Hepatocyte (in vitro differentiated cells): ENCODE data around the gene PMF1. TPM values are rescaled to one million over a fixed set of nuclear protein-coding genes. Genes with fewer than 3 reads are reported as not detected.

Experiments used
- DNase-seq: peaks from one replicate; pipeline ENCODE4 v3.0.0-alpha.2; 2016; ENCODE audit warnings: low spot score
- H2AFZ ChIP-seq: fragments of 200-600 bp; sonication (generic); 2 replicates; pipeline ENCODE4 v1.6.0; 2016; ENCODE audit warnings: antibody characterized with exemption, mild to moderate bottlenecking
- H3K27ac ChIP-seq: fragments of 200-600 bp; sonication (generic); 2 replicates; pipeline ENCODE4 v1.5.1; 2016; ENCODE audit warnings: mild to moderate bottlenecking
- H3K27me3 ChIP-seq: fragments of 200-600 bp; sonication (generic); 2 replicates; pipeline ENCODE4 v1.6.1; 2016
- H3K36me3 ChIP-seq: fragments of 200-600 bp; sonication (generic); replicated peaks from 2 replicates; pipeline ENCODE4 v1.5.1; 2016; ENCODE audit warnings: low read depth; ENCODE audit not compliant: insufficient read depth
- H3K4me1 ChIP-seq: fragments of 200-600 bp; sonication (generic); 2 replicates; pipeline ENCODE4 v1.5.1; 2016; ENCODE audit warnings: mild to moderate bottlenecking, moderate library complexity; ENCODE audit not compliant: insufficient read depth
- H3K4me2 ChIP-seq: fragments of 200-600 bp; sonication (generic); 2 replicates; pipeline ENCODE4 v1.6.0; 2016
- H3K4me3 ChIP-seq: fragments of 200-600 bp; sonication (generic); 2 replicates; pipeline ENCODE4 v1.5.1; 2016; ENCODE audit warnings: mild to moderate bottlenecking
- H3K79me2 ChIP-seq: fragments of 200-600 bp; sonication (generic); 2 replicates; pipeline ENCODE4 v1.6.0; 2017; ENCODE audit warnings: mild to moderate bottlenecking
- H3K9me2 ChIP-seq: fragments of 200-600 bp; sonication (generic); replicated peaks from 2 replicates; pipeline ENCODE4 v1.6.0; 2017; ENCODE audit warnings: mild to moderate bottlenecking; ENCODE audit not compliant: insufficient read depth
- H3K9me3 ChIP-seq: fragments of 200-600 bp; sonication (generic); 2 replicates; pipeline ENCODE4 v1.5.1; 2016; ENCODE audit warnings: low read depth, mild to moderate bottlenecking
- H4K20me1 ChIP-seq: fragments of 200-600 bp; sonication (generic); 2 replicates; pipeline ENCODE4 v1.6.0; 2016; ENCODE audit warnings: mild to moderate bottlenecking; ENCODE audit not compliant: insufficient read depth, poor library complexity, severe bottlenecking
- EZH2 ChIP-seq: fragments of 200-600 bp; sonication (generic); IDR thresholded peaks from 2 replicates; pipeline ENCODE4 v1.6.1; 2016; ENCODE audit warnings: antibody characterized with exemption, mild to moderate bottlenecking, borderline replicate concordance
- EZH2phosphoT487 ChIP-seq: fragments of 200-600 bp; sonication (generic); IDR thresholded peaks from one replicate; pipeline ENCODE4 v1.6.1; 2018; ENCODE audit warnings: antibody characterized with exemption, mild to moderate bottlenecking, low read depth, moderate library complexity; ENCODE audit not compliant: unreplicated experiment, severe bottlenecking
- WGBS: methylation state at CpG from one replicate; pipeline ENCODE4 v1.1.6; 2016; ENCODE audit warnings: low lambda C conversion rate; ENCODE audit errors: missing lambda C conversion rate; 5-methylcytosine and 5-hydroxymethylcytosine counted together
- polyA plus RNA-seq: library from polyadenylated mRNA; unstranded; fragments of >200 nt; fragmentation: Nextera tagmentation; extraction: Ambion mirVana; gene quantifications from 2 replicates; pipeline ENCODE4 v1.2.1, GENCODE V29; 2016
- total RNA-seq: library from RNA; depleted of rRNA; stranded (reverse); fragments of >200 nt; gene quantifications from 2 replicates; pipeline ENCODE4 v1.2.3, GENCODE V29; 2014
- TF ChIP-seq, protein P1 (sequence below): fragments of 200-600 bp; sonication (generic); IDR thresholded peaks from 2 replicates; pipeline ENCODE4 v1.5.1; 2016; ENCODE audit warnings: antibody characterized with exemption, mild to moderate bottlenecking; ENCODE audit not compliant: poor library complexity

The PMF1 gene
- total and polyA plus RNA-seq, 2 experiments from 2014 or later = 60.7 to 77.1 TPM

DNA sequence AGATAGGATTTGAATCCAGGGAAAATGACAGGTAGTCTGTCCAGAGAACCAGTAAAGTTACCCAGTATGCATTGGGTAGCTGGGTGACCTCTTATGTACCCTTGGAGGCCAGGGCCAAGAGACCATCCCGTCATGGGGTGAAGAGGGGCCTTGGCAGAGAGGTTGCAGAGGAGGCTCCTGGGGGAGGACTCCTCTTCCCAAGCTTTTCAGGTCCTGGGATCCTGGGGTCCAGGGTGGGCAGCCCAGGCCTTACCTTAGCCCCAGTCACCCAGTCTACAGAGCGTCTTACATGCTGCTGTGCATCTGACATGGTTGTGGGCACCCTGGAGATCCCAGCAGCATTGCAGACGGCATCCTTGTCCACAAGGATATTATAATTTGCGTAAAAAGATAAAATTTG lies 14.0 kb downstream of the PMF1 start:
- no peaks in the 10 kb centered on the region for H4K20me1 ChIP-seq
- no peak overlapping the region for H3K4me3 ChIP-seq
- H3K27ac ChIP-seq = no peak overlapping the region
- no peak overlapping the region for H3K4me2 ChIP-seq
- no peaks in the 10 kb centered on the region for H3K4me1 ChIP-seq
- DNase-seq = no peak
- H3K27me3 ChIP-seq = no peaks in the 10 kb centered on the region
- H3K36me3 ChIP-seq = no peaks in the 10 kb centered on the region
- WGBS = 95% methylated on average over 4 of the region's 4 CpGs
- H3K9me2 ChIP-seq = no peaks in the 10 kb centered on the region
- TF ChIP-seq EZH2phosphoT487 = no peak
- TF ChIP-seq EZH2 = no peak
- TF ChIP-seq, protein P1, sequence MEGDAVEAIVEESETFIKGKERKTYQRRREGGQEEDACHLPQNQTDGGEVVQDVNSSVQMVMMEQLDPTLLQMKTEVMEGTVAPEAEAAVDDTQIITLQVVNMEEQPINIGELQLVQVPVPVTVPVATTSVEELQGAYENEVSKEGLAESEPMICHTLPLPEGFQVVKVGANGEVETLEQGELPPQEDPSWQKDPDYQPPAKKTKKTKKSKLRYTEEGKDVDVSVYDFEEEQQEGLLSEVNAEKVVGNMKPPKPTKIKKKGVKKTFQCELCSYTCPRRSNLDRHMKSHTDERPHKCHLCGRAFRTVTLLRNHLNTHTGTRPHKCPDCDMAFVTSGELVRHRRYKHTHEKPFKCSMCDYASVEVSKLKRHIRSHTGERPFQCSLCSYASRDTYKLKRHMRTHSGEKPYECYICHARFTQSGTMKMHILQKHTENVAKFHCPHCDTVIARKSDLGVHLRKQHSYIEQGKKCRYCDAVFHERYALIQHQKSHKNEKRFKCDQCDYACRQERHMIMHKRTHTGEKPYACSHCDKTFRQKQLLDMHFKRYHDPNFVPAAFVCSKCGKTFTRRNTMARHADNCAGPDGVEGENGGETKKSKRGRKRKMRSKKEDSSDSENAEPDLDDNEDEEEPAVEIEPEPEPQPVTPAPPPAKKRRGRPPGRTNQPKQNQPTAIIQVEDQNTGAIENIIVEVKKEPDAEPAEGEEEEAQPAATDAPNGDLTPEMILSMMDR = no peak
- H3K9me3 ChIP-seq = no peaks in the 10 kb centered on the region
- peaks cover 3% of the 10 kb centered on the region for H3K79me2 ChIP-seq
- H2AFZ ChIP-seq = no peak overlapping the region

GRCh38 chr1:156228501-156228900 lies 15.7 kb downstream of the PMF1 start:
- DNase-seq = no peak
- Histone ChIP-seq H2AFZ (no peak overlapping the region), H3K27me3 (no peaks in the 10 kb centered on the region), H3K27ac (no peak overlapping the region), H4K20me1 (no peaks in the 10 kb centered on the region), H3K9me2 (no peaks in the 10 kb centered on the region), H3K36me3 (no peaks in the 10 kb centered on the region), H3K4me2 (no peak overlapping the region), H3K79me2 (peaks cover 3% of the 10 kb centered on the region), H3K9me3 (no peaks in the 10 kb centered on the region), H3K4me3 (no peak overlapping the region), H3K4me1 (no peaks in the 10 kb centered on the region)
- TF ChIP-seq, protein P1 = no peak
- no peak for TF ChIP-seq EZH2
- no peak for TF ChIP-seq EZH2phosphoT487
- 91% methylated on average over 7 of the region's 7 CpGs for WGBS

DNA sequence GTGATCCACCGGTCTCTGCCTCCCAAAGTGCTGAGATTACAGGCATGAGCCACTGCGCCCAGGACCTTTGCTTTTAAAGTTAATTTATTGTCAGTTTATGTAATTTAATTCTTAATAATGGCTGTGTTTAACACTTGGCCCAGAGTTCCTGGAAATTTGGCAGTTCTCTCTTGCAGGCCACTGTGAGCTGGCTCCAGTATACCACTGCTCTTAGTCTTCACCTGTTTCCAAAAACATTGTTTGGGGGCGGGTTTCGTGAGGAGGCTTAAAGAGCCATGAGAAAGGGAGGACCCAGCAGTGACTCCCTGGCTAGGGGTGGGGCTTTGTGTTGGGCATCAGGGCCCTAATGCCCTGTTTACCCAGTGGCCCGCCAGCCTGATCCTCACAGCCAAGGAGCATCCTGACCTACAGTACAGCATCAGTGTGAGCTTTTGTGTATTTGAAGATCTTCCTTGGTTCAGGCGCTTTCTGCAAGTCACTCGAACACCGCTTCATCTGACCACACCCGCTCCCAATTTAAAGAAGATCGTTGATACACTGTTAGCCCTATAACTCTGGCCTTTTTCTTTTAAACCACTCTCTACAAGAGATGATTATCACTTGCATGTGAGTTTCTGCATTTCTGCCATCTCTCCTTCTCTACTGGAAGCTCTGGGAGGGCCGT lies 17.1 kb downstream of the PMF1 start:
- TF ChIP-seq EZH2phosphoT487 (no peak), EZH2 (no peak)
- TF ChIP-seq, protein P1 = no peak
- Histone ChIP-seq H2AFZ (no peak overlapping the region), H3K4me1 (no peaks in the 10 kb centered on the region), H3K4me2 (no peak overlapping the region), H3K9me3 (no peaks in the 10 kb centered on the region), H4K20me1 (no peaks in the 10 kb centered on the region), H3K36me3 (no peaks in the 10 kb centered on the region), H3K4me3 (no peak overlapping the region), H3K27me3 (no peaks in the 10 kb centered on the region), H3K27ac (no peak overlapping the region), H3K79me2 (peaks cover 3% of the 10 kb centered on the region), H3K9me2 (no peaks in the 10 kb centered on the region)
- DNase-seq = no peak
- 94% methylated on average over 11 of the region's 11 CpGs for WGBS

GRCh38 chr1:156230473-156230837 lies 17.6 kb downstream of the PMF1 start:
- H2AFZ ChIP-seq = no peak overlapping the region
- 88% methylated on average over 1 of the region's 1 CpG for WGBS
- no peaks in the 10 kb centered on the region for H3K9me2 ChIP-seq
- no peak overlapping the region for H3K4me2 ChIP-seq
- no peak for TF ChIP-seq EZH2
- TF ChIP-seq, protein P1 = no peak
- TF ChIP-seq EZH2phosphoT487 = no peak
- no peaks in the 10 kb centered on the region for H3K9me3 ChIP-seq
- no peaks in the 10 kb centered on the region for H4K20me1 ChIP-seq
- no peaks in the 10 kb centered on the region for H3K27me3 ChIP-seq
- no peak overlapping the region for H3K27ac ChIP-seq
- H3K4me3 ChIP-seq = no peak overlapping the region
- H3K79me2 ChIP-seq = peaks cover 3% of the 10 kb centered on the region
- H3K4me1 ChIP-seq = no peaks in the 10 kb centered on the region
- DNase-seq = no peak
- H3K36me3 ChIP-seq = no peaks in the 10 kb centered on the region
